Measurements from ENCODE around the gene SOX10.

The SOX10 gene

DNA sequence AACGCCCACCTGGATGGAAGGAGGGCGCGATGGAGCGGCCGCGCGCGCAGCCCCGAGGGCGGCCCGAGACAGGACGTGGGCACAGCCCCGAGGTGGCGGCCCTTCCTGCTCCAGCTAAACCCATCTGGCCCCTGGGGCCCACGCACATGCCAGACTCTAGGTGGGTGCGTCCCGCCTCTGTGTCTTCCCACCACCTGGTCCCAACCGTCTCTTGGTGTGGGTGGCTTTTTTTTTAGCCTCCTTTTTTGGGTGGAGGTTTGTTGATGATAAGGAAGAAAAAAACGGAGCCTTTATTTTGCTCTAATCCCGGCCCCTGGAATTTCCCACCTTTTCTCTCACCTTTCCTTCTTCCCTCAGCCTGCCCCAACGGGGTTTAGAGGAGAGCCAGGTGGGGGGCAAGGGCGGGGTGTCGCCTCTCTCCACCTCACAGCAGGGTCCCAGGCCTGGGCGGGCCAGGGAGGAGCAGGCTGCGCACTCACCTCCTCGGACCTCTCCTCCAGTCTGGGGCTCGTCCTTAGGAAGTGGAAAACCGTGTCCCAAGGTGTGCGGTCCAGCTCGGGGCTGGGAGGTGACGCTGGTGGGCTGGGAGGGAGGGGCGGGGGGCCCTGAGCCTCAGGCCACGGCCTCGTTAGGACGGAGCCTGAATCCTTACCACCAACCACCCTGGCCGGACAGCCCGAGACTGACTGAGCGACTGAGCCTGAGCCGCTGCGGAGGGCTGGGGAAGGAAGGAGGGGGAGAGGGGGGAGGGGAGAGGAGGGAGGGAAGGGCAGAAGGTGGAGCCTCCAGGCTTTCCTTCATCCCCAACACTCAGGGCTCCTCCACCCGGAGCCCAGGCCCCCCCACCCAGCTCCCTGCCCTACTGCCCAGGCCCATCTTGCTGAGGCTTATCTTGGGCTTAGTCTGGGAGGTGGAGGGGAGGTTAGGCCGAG is at the start of gene SOX10:
Gene SOX10, minus strand, starts transcription at position 696 of the 932 bp plus-strand sequence. CDS start 771 bp downstream, outside the sequence.
- DNase-seq (ENCODE audit: low read depth): no peak

DNA sequence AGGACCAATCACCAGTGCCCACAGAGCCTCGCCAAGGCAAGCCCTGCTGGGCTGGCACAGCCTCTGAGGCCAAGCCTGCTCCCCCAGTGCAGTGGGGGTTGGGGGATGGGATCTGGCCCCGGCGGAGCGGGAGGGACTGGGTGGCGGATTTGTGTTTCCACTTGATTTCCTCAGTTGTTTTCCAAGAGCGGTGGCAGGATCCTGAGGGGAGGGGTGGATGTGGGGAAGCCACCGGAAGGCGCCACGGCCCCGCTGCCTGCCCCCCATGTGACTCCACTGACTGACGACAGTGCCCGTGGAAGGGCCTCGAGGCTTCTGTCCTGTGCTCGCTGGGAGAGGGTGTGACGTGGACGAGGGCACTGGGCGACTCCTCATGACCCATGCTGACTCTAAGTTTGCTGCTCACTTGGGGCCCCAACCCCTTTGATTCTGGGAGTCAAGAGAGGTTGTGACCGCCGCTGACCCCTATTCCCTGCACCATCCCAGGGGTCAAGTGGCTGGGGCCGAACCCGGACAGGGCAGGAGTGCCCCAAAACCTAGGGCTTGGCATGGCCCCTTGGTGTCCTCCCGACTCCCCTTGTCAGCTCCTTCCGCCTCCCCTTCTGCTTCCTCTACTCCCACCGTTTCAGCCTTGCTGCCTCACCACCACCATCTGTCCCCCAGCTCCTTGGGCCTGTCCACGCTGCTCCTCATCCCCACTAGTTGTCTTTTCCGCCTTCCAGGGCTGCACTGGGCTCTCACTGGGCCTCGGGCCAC is 49.3 kb upstream of the SOX10 start:
- DNase-seq (ENCODE audit: low read depth): no peak

DNA sequence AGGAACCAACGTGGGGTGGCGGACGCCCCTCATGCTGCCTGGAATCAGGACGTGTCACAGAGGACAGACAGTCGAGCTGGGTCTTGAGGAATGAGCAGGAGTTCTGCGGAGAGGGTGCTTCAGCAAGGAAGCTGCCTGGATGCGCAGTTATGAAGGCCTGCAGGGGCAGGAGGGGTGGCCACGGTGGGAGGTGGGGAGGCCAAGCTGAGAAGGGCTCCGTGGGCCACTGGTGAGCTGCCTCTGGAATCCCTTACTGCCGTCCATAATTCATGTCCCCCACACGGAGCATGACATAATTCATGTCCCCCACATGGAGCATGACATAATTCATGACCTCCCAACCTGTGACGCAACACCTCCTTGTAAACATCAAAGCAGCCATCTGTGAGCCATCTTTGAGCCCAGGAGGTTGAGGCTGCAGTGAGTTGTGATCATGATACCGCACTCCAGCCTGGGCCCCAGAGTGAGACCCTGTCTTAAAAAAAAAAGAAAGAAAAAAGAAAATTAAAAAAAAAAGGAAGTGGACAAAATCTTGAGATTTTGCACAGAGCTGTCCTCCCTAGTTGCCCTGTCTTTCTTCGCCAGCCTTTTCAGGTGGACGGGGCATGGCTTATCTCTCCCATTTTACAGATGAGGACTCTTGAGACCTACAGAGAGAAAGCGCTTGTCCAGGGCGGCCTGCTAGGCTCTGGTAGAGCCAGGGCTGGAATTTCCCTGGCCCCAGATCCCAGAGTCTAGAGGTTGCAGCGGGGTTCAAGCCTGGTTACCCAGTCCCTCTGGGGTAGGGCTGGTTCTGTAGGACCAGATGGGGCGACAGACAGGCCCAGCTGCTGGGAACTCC is 48.5 kb upstream of the SOX10 start:
- DNase-seq (ENCODE audit: low read depth): peak; percentile 73

DNA sequence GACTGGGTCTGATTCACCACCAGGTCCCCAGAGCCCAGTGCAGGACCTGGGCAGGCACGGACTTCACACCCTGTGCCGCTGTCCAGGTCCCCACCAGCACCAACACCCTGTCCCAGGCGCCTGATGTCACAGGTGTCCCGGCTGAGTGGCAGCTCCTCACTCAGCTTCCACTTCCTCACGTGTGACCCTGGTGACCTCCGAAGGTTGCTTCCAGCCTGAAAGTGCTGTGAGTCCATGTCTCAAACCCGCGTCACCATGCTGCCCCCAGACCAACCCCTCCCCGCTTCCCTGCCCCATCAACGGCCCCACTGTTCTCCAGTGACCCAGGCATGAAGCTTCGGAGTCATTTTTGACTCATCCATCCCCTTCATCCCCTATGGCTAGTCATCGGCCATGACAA is 47.1 kb upstream of the SOX10 start:
- no peak for DNase-seq (ENCODE audit: low read depth)

DNA sequence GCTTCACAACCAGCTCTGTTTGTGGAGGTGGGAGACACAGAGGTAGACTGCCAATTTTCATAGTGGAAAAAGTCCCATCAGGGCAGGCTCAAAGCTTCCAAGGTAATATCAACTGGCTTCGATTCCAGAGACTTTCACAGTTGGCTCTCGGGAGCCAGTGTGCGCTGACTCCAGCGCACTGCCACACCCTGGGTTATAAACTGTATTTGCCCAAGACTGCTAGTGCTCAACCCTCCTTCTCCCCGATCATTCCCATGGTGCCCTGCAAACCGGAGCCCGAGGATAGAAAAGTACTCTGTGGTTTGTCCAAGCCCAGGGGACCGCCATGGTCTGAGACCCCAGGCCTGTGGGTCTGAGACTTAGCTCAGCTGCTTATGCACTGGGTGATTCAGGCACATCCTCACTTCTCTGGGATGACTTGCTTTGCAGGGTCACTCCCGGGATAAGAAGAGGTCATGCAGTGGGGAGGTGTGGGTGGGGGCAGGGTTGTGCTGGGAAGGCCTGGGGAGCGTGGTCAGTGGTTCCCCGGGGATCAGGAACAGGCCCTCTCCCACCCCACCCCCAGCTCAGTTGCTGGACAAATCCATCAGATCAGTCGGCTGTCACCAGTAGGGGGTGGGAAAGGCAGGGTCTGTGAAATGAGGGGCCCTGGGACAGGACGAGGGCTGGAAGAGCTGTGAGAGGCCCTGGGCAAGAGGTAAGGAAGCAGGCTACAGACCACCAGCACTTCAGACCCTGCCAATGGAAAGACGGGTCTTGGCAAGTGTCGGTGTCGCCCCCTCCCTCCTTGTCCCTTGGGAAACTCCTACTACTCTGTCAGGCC is 46.2 kb upstream of the SOX10 start:
- DNase-seq (ENCODE audit: low read depth): no peak

DNA sequence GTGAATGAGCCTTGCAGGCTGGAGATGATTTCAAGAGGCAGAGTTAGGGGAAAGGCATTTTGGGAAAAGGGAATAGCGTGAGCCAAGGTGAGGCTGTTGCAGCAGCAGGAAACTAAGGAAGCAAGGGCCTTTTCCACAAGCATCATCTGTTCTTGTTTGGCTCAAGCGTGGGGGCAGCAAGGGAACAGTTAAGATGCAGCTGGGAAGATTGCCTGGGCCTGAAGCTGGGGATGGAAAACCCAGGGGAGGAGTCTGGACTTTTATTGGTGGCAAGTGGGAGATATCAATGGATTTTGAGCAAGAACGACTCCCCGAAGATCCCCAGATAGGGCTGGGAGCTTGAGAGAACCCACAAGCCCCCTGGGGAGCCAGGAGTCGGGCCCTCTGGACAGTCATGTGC is 45.5 kb upstream of the SOX10 start:
- no peak for DNase-seq (ENCODE audit: low read depth)

DNA sequence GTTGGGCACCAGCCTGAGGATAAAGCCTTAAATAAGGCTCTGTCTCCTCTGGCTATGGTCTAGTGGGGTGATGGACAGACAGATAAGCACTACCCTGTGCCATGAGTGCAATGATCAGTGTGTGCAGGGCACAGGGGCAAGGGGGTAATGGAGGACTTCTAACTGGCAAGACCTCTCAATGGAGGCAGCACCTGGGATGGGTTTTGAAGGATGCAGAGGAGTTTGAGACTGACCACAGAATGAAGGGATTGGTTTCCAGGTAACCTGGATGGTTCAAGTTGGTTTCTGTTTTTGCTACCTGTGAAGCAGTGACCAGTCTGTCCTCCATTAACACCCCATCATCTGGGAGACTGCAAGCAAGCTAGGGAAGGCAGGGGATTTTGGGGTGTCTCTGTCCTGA is 45.0 kb upstream of the SOX10 start:
- DNase-seq (ENCODE audit: low read depth): no peak

DNA sequence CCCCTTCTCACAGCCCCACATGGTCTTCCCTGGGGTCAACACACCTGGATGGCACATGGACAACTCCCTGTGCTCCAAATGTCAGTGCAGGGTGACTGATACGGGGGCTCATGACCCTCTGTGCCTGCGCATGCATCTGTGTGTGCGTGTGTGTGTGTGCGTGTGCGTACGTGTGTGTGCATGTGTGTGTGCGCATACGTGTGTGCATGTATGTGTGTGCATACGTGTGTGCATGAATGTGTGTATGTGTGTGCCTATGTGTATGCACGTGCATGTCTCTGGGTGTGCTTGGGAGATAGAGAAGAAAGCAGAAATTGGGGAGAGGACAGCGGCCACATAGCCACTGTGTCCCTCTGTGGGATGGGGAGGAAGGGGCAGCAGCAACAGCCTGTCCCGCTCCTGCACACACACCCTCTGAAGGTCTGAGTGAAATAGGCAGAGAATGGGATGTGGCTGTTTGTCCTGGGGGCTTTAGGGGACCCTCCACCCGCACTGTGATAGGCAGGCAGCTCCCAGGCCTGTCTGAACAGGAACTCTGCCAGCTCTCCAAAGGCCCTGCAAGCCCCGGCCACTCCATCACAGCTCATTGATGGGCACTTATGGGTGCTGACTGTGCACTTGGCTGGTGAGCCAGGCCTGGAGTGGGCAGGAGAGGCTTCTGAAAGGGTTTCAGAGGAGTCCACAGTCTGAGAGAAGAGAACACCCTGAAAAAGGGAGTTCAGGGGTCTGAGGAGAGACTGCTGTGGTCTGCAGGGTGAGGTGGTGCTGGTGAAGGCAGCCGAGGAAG is 44.2 kb upstream of the SOX10 start:
- DNase-seq (ENCODE audit: low read depth): no peak

DNA sequence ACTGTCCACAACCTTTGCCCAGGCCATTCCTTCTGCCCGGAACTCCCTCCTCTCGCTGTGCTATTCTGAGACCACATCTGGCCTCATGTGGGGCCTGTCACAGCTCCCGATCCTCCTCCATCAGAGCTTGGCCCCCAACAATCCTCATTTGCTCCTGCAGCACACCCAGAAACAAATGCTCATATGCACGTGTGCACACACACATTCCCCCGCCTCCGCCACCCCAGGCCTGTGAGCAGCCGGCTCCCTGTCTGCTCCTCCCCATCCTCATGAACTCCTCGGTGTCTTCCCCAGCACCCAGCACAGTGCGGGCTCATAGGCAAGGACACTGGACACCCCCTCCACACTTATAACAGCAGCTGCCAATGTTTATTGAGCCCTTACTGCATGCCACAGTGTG is 43.1 kb upstream of the SOX10 start:
- no peak for DNase-seq (ENCODE audit: low read depth)

DNA sequence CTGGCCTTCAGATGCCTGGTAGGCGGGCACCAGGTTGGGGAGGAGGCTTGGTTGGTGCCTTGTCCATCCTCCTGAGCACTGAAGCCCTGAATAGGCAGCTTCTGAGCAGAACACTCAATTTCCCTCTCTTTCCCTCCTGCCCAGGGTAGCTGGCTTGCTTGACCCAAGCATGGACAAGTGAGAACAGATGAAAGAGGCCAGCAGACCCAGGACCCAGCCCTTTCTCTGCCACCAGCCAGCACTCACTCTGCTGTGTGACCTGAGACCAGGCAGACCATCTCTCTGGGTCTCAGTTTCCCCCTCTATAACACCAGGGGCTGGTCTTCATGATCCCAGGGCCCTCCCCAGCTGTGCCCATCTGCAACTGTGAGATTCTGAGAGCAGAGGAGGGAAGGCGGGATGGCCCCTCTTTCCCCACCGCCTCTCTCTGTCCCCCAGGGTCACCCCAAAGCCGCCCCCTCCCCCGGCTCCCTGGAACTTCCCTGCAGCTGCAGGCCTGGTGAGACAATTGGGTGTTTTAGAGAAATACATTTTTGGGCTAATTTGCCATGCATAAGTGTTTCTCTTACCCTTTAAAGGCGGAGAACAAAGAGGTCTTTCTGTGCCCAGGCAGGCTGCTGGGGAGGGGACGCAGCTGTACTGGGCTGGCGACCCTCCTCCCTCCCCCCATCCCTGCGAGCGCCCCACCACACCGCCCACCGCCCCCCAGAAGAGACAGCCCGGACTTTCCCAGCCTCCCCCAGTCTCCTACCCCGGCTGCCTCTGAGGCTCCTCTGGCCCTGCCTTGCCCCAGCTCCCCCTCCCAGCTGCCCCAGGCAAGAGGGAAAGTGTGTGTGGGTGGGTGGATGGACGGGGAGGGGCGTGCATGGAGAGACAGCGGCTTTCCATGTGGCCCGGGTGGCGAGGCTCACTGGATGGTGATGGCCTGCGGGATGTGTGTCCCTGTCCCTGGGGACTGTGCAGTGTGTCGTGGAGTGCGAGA is 42.1 kb upstream of the SOX10 start:
- DNase-seq (ENCODE audit: low read depth): no peak

DNA sequence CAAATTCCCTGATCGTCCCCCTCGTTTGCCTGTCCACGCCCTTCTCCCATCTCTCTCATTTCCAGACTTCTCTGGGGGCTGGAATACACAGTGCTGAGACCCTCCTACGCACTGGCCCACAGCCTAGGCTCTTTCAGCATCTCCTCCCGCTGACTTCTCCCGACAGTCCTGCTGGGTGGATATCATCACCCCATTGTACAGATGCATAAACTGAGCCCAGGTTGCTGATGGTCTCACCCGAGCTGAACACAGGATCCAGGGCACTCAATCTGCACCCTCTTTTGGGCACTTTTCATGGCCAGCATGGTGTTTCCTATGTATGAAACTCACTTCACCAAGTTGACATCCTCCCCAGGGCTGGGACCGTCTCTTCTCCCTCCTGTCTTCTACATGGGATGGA is 41.2 kb upstream of the SOX10 start:
- no peak for DNase-seq (ENCODE audit: low read depth)

DNA sequence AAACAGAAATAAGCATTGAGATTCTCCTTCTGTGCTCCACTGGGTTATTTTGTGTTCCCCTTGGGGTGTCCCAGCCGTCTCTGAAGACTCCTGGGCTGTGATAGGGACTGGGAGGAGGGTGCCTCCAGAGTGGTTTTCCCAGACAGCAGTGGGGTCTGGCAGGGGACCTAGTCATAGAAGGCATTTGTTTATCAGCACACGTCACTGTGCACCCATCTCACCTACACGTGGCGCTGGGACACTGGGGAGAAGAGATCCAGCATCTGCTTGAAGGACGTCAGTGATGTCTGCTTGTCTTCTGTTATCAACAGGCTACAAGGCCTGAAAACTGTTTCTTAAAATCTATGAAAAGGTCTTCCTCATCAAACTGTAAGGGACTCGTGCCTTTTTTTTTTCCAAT is 38.7 kb upstream of the SOX10 start:
- DNase-seq (ENCODE audit: low read depth): no peak

DNA sequence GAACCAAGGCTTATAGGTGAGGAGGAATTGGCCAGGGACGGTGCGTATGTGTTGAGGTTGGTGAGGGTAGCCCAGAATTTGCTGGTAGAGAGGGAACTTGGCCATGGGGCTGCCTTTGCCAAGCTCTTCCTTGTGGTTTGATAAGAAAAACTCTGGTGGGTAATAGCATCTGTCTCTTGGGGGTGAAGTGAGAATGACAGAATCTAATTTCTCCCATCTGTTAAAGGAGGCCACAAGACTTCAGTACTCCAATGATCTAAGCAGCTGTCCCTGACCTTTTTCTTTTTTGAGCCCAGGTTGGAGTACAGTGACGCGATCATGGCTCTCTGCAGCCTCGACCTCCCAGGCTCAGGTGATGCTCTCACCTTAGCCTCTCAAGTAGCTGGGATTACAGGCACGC is 36.9 kb upstream of the SOX10 start:
- no peak for DNase-seq (ENCODE audit: low read depth)

DNA sequence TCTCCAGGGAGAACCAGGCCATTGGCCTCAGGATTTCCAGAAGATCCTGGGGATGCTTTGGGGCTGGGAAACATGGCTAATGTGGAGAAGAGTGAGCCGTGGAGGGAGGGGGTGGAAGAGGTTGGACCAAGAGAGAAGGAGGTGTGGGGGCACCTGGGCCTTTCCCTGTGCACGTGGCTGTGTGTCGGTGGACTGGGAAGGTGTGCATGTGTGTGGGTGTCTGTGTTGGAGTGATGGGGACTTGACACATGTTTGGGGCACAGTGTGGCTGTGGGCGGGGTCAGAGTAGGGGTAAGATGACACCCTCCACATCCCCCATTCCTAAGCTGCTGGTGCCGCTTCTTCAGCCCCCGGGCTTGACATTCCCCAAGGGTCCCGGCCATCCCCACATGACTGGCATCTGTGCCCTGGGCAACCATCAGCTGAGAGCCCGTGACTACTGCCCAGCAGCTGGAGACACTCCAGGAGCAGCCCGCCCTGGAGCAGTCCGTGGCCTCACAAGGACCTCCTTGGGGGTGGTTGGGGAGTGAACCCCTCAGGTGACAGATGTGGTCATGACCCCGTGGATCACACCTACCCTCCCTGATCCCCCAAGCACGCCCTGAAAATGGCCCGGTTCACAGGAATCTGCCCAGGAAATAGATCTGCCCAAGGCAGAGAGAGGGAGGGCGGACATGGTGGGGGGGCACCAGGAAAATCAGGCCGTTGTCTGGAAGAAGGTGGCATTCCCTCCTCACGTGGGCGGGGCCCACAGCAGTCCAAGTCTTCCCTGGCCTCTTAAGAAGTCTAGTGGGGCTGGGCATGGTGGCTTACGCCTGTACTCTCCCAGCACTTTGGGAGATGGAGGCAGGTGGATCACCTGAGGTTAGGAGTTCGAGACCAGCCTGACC is 34.8 kb upstream of the SOX10 start:
- DNase-seq (ENCODE audit: low read depth): no peak

DNA sequence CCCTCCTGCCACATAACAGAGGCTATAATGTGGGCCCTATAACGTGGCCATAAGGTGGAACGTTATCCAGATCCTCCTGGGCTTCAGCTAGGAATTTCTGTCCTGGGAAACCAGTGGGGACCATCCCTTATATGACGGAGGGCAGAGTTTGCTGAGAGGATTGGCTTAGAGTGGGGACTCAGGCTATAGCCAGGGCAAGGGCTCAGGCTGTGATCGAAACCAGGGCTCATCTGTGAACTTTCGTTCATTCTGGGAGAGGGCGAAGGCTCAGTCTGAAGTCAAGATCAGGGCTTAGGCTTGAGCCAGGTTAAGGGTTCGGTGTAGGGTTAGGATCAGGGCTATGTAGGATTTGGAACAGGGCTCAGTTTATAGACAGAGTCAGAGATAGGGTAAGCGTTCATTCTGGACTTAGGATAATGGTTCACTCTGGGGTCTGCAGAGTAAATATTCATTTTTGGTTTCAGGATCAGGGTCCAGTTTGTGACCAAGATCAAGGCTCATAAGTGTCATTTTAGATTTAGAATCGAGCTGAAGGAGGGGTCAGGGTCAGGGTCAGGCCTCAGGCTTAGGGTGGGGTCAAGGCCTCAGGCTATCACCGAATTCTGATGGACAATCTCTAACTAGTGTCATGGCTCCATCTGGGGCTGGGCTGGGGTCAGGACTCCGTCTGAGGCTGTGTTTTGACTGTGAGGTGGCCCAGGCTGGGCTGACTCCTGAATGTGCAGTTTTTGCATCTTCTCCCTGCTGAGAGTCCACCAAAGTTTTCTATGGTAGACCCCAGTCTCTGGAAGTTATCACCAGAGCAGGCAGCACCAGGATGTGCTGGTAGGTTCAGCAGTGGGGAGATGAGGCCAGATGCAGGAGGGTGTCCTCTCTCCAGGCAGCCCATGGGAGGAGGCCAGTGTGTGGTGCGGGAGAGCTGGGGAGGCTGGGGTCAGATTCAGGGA is 33.9 kb upstream of the SOX10 start:
- DNase-seq (ENCODE audit: low read depth): no peak

DNA sequence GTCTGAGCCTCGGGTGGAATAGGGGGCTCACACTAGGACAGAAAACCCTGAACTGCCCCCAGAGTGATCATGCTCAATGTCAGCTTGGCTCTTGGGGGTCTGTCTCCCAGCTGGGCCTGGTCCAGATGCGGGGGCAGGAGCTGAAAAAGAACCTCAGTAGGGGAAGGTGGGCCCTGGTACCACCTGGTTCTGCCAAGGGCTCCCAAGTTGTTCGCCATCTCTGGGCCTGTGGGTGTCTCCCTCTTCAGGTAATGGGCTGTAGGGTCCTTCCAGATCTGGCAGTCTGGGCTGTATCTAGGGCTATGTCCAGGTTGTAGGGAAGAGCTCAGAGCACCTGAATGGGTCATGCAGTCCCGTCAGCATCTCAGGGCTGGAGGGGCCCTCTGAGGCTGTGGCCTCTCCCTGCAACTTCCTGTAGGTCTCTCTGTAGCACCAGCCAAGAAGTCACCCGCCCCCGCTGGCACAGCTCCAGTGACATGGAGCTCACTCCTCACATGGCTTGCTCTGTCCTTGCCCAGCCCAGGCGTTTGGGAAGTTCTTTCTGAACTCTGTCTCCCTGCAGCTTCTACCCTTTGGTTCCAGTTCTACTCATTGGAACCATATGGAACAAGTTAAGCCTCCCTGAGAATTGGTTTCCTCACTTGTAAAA is 33.0 kb upstream of the SOX10 start:
- DNase-seq (ENCODE audit: low read depth): no peak

Data from GM04504 (cell line).